Hematopoietic multipotent progenitor cell treated with erythropoietin and hydrocortisone succinate and interleukin-3 and kit ligand, for 8 days (in vitro differentiated cells): ENCODE measurements around the gene GPC3.
"Not testable (repeated sequence)": the region's sequence is repeated elsewhere in the genome, so short reads cannot be mapped to it uniquely, and the experiment has no call there.

Experiments used
- DNase-seq: peaks from one replicate; pipeline ENCODE4 v3.0.0-alpha.2; 2015

Gene GPC3

GRCh38 chrX:133923113-133923512 is 62.3 kb downstream of the GPC3 start:
- no peak for DNase-seq

- no peak for DNase-seq
These were observed 63.0 kb downstream of the GPC3 start for GRCh38 chrX:133922390-133922771.

- peak; percentile 1 for DNase-seq
These were observed 63.5 kb downstream of the GPC3 start for GRCh38 chrX:133921764-133922389.

- no peak for DNase-seq
These were observed 64.3 kb downstream of the GPC3 start for GRCh38 chrX:133921086-133921485.

- no peak for DNase-seq
These were observed 67.0 kb downstream of the GPC3 start for GRCh38 chrX:133918361-133918771.

GRCh38 chrX:133916984-133917722 is 68.2 kb downstream of the GPC3 start:
- DNase-seq = no peak

- no peak for DNase-seq
These were observed 71.6 kb downstream of the GPC3 start for GRCh38 chrX:133913658-133914388.

GRCh38 chrX:133913009-133913408 is 72.4 kb downstream of the GPC3 start:
- no peak for DNase-seq

- DNase-seq = no peak
These were observed 73.4 kb downstream of the GPC3 start for GRCh38 chrX:133911825-133912495.

GRCh38 chrX:133910539-133910938 is 74.9 kb downstream of the GPC3 start:
- no peak for DNase-seq

- no peak for DNase-seq
These were observed 75.5 kb downstream of the GPC3 start for GRCh38 chrX:133909888-133910287.

- DNase-seq = no peak
These were observed 77.0 kb downstream of the GPC3 start for GRCh38 chrX:133908223-133908955.

- no peak for DNase-seq
These were observed 77.8 kb downstream of the GPC3 start for GRCh38 chrX:133907606-133908005.

GRCh38 chrX:133905305-133905704 is 80.1 kb downstream of the GPC3 start:
- no peak for DNase-seq

GRCh38 chrX:133897593-133898163 is 87.7 kb downstream of the GPC3 start:
- DNase-seq = no peak

- DNase-seq = no peak
These were observed 93.1 kb downstream of the GPC3 start for GRCh38 chrX:133892337-133892736.

- DNase-seq = no peak
These were observed 96.4 kb downstream of the GPC3 start for GRCh38 chrX:133888984-133889383.

GRCh38 chrX:133888084-133888483 is 97.3 kb downstream of the GPC3 start:
- not testable (repeated sequence) for DNase-seq

GRCh38 chrX:133884430-133885394 is 100.7 kb downstream of the GPC3 start:
- no peak for DNase-seq

- no peak for DNase-seq
These were observed 103.5 kb downstream of the GPC3 start for GRCh38 chrX:133881893-133882292.

GRCh38 chrX:133881007-133881406 is 104.4 kb downstream of the GPC3 start:
- DNase-seq = no peak
